ENCODE measurements around the gene VGLL4. TPM values are rescaled to one million over a fixed set of nuclear protein-coding genes. Genes with fewer than 3 reads are reported as not detected.
A peak's percentile ranks its signal among the peaks of the same experiment; 100 is the strongest.

The VGLL4 gene
- total RNA-seq, 1 experiment from 2014 or later: 42.1 TPM

DNA sequence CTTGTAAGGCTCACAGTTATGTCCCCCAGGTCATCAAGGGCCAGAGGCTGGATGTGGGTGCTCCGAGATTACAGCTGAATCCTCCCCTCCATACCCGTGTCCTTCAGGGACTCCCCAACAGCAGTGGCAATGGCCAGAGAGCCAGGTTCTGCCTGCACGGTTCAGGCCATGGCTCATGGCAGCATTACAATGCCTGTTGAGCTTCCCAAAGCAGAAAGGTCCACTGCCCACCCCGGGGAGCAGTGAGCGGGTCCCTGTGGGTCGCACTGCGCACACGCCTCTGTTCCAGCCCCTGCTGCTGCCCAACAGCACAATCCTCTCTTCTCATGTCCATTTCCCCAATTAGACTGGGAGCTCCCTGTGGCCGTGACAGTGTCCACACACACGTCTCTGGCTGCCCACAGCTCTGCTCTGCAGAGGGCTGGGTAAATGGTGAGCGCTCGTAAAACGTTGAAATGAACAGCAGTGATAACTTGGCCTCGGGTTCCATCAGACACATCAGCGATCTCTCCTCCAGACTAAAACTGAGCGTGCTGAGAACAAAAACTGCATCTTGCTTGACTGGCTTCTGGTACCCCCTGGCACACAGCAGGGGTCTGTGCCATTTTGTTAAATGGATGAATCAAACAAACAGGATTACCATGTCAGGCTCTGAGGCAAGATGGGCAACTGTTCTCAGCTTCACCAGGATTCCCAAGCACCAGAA lies 80.4 kb downstream of the VGLL4 start:
- Histone ChIP-seq H2AFZ (ENCODE audit: low read length) (no peak overlapping the region), H3K4me2 (ENCODE audit: insufficient read depth, insufficient read length, low read length) (no peak overlapping the region), H2BK120ac (ENCODE audit: low read depth, low read length, poor library complexity, severe bottlenecking) (no peak overlapping the region), H3K23ac (ENCODE audit: insufficient read length, low read depth, low read length) (no peak overlapping the region), H3K79me2 (ENCODE audit: insufficient read depth, low read length) (no peaks in the 10 kb centered on the region; the same call in 1 of the 2 replicates), H4K91ac (ENCODE audit: insufficient read length, low read depth, low read length) (no peak overlapping the region), H3K9ac (ENCODE audit: extremely low read depth, insufficient read length, low read length) (no peak overlapping the region), H3K56ac (ENCODE audit: insufficient read length, low read depth, low read length) (no peak overlapping the region), H3K9me3 (ENCODE audit: control insufficient read depth, low read depth, low read length) (no peaks in the 10 kb centered on the region), H4K20me1 (ENCODE audit: control insufficient read depth, insufficient read depth, insufficient read length) (peaks cover 2% of the 10 kb centered on the region), H3K18ac (ENCODE audit: insufficient read length, low read depth, low read length) (no peak overlapping the region), H3K4me1 (ENCODE audit: insufficient read depth, low read length) (no peaks in the 10 kb centered on the region), H3K4ac (ENCODE audit: low read depth, low read length) (no peak overlapping the region), H2BK12ac (ENCODE audit: insufficient read length, low read depth, low read length) (no peak overlapping the region), H2AK5ac (ENCODE audit: insufficient read length, low read length) (no peak overlapping the region), H3K79me1 (ENCODE audit: insufficient read depth, low read depth, low read length, poor library complexity, severe bottlenecking) (peaks cover 3% of the 10 kb centered on the region), H2BK5ac (ENCODE audit: insufficient read length, low read length) (no peak overlapping the region), H2BK20ac (ENCODE audit: low read depth, low read length, poor library complexity, severe bottlenecking) (no peak overlapping the region), H3K27ac (ENCODE audit: insufficient read length, low read depth, low read length) (no peak overlapping the region), H3K23me2 (ENCODE audit: insufficient read length, low read depth, low read length, poor library complexity, severe bottlenecking) (no peaks in the 10 kb centered on the region), H3T11ph (ENCODE audit: low read length) (no peak overlapping the region), H3K27me3 (ENCODE audit: insufficient read depth, low read length) (no peaks in the 10 kb centered on the region), H2BK15ac (ENCODE audit: low read depth, low read length) (no peak overlapping the region), H4K8ac (replicated peaks; ENCODE audit: insufficient read length, low read depth, low read length) (no peak overlapping the region), H4K5ac (ENCODE audit: insufficient read length, low read depth, low read length) (no peak overlapping the region), H3K14ac (ENCODE audit: insufficient read depth, low read length) (no peak overlapping the region)
- WGBS (ENCODE audit: extremely low coverage, insufficient read length, low lambda C conversion rate): no CpG with 5 or more reads among the region's 16 CpGs
- Mint-ChIP-seq H3K36me3 (ENCODE audit: insufficient read depth in 1 of 3, low read depth in 3 of 3) (peaks cover 7 to 40% (median 26%) of the 10 kb centered on the region in 3 experiments; a peak in 6 of 7 replicates), H3K27me3 (ENCODE audit: low read depth) (peaks cover 1% of the 10 kb centered on the region; the same call in 1 of the 2 replicates), H3K27ac (peak overlapping the region in 2 of 3 experiments; percentile 49 to 79; a peak in 3 of 7 replicates), H3K4me3 (no peak overlapping the region), H3K9me3 (no peaks in the 10 kb centered on the region), H3K4me1 (peaks cover 5 to 9% of the 10 kb centered on the region in 2 experiments; a peak in 1 of 4 replicates)
- no peak for DNase-seq
- TF ChIP-seq CTCF (conservative IDR thresholded peaks at IDR 0.05): no peak

All from H9 (cell line).